T-helper 1 cell (primary cell): ENCODE data around the gene DNAI1.
"Not testable (repeated sequence)": the region's sequence is repeated elsewhere in the genome, so short reads cannot be mapped to it uniquely, and the experiment has no call there.

ENCODE experiments used
- DNase-seq, 5 donors: peaks; one replicate each; pipeline ENCODE4 v3.0.0-alpha.2; 2012 to 2020

The DNAI1 gene

GRCh38 chr9:34514401-34514800 is 55.8 kb downstream of the DNAI1 start:
- no peak for DNase-seq

- no peak for DNase-seq
Measured at GRCh38 chr9:34514816-34515215, 56.2 kb downstream of the DNAI1 start.

- DNase-seq: no peak
Measured at GRCh38 chr9:34515959-34516358, 57.4 kb downstream of the DNAI1 start.

GRCh38 chr9:34517185-34517584 is 58.6 kb downstream of the DNAI1 start:
- DNase-seq: no peak

GRCh38 chr9:34518110-34518616 is 59.6 kb downstream of the DNAI1 start:
- DNase-seq: no peak

- DNase-seq: no peak
Measured at GRCh38 chr9:34518896-34519295, 60.3 kb downstream of the DNAI1 start.

- DNase-seq: no peak
Measured at GRCh38 chr9:34519321-34520020, 60.9 kb downstream of the DNAI1 start.

GRCh38 chr9:34520096-34520495 is 61.5 kb downstream of the DNAI1 start:
- no peak for DNase-seq

- no peak for DNase-seq
Measured at GRCh38 chr9:34520505-34521385, 62.1 kb downstream of the DNAI1 start.

- DNase-seq: no peak
Measured at GRCh38 chr9:34521406-34522045, 62.9 kb downstream of the DNAI1 start.

- DNase-seq: no peak
Measured at GRCh38 chr9:34522091-34522887, 63.7 kb downstream of the DNAI1 start.

GRCh38 chr9:34522971-34523797 is 64.6 kb downstream of the DNAI1 start, which contains the start of gene ENHO:
Gene ENHO (minus strand): TSS chr9:34522990. CDS start chr9:34521695, 1,295 bp downstream.
- DNase-seq: peak; percentile 76 to 90 (median 82)

- no peak for DNase-seq
Measured at GRCh38 chr9:34524349-34524748, 65.7 kb downstream of the DNAI1 start.

GRCh38 chr9:34526026-34526425 is 67.4 kb downstream of the DNAI1 start:
- DNase-seq: no peak

- not testable (repeated sequence) for DNase-seq
Measured at GRCh38 chr9:34532041-34532440, 73.4 kb downstream of the DNAI1 start.

- DNase-seq: no peak
Measured at GRCh38 chr9:34536685-34537084, 78.1 kb downstream of the DNAI1 start.

- no peak for DNase-seq
Measured at GRCh38 chr9:34540827-34541226, 82.2 kb downstream of the DNAI1 start.

- DNase-seq: no peak
Measured at GRCh38 chr9:34541540-34541939, 82.9 kb downstream of the DNAI1 start.

GRCh38 chr9:34544035-34544434 is 85.4 kb downstream of the DNAI1 start:
- DNase-seq: no peak

- DNase-seq: no peak
Measured at GRCh38 chr9:34545497-34545896, 86.9 kb downstream of the DNAI1 start.

- DNase-seq: no peak
Measured at GRCh38 chr9:34546102-34546833, 87.7 kb downstream of the DNAI1 start.
